ENCODE measurements around the gene EPHA1. TPM values are rescaled to one million over a fixed set of nuclear protein-coding genes. Genes with fewer than 3 reads are reported as not detected.
A peak's percentile ranks its signal among the peaks of the same experiment; 100 is the strongest.

EPHA1 gene
- total and polyA plus RNA-seq, 2 donors (not counting 3 experiments of a cell fraction or from before 2014, with no cell fraction given), result 0.07 TPM; not detected in 1

DNA sequence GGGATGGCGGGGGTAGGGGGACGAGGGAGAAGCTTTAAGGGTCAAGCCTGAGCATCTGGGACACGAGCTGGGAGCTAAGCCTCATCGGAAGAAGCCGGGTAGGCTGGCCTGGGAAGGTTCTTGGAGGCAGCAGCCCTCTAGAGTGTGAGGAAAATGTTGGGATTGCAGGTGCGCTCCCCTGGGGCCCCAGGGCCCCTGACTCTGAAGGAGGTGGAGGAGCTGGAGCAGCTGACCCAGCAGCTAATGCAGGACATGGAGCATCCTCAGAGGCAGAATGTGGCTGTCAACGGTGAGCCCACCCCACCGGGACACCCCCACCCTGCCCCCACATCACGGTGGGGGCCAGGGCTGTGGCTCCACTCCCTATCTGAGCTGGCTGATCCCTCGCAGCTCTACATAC, 20.6 kb downstream of the EPHA1 start:
- Histone ChIP-seq H3K9me1 (replicated peaks; ENCODE audit: control insufficient read depth, extremely low read depth, insufficient read depth, low read length) (no peaks in the 10 kb centered on the region), H3K4me1 (ENCODE audit: control insufficient read depth, extremely low read depth, insufficient read depth, low read length) (peaks cover 86% of the 10 kb centered on the region), H3K36me3 (ENCODE audit: control insufficient read depth in 2 of 2, extremely low read depth in 1 of 2, insufficient read depth in 2 of 2, low read length in 2 of 2) (peaks cover 19 to 44% of the 10 kb centered on the region in 2 experiments), H3K4me3 (replicated peaks in 1 of 3; ENCODE audit: insufficient read depth in 1 of 3, low read depth in 1 of 3, low read length in 3 of 3) (no peak overlapping the region), H3K27me3 (ENCODE audit: control insufficient read depth in 2 of 2, insufficient read depth in 2 of 2, low read length in 2 of 2) (no peaks in the 10 kb centered on the region), H3K9ac (replicated peaks; ENCODE audit: extremely low read depth, insufficient read depth, low read length) (no peak overlapping the region), H3K9me3 (replicated peaks; ENCODE audit: control insufficient read depth, insufficient read depth, low read length) (no peaks in the 10 kb centered on the region), H3K27ac (ENCODE audit: insufficient read depth, low read depth, low read length) (no peak overlapping the region), H4K20me1 (replicated peaks; ENCODE audit: control insufficient read depth, extremely low read depth, insufficient read depth, low read length) (no peaks in the 10 kb centered on the region), H3K4me2 (ENCODE audit: insufficient read depth, low read length) (no peak overlapping the region), H2AFZ (ENCODE audit: low read depth, low read length) (no peak overlapping the region), H3K79me2 (ENCODE audit: control insufficient read depth, insufficient read depth, low read length) (peaks cover 65% of the 10 kb centered on the region)
- POLR2A ChIA-PET, result interaction anchor here (1.1 kb wide), 1 partner anchor 112 kb away, joined by 6 read pairs; no protein-coding TSS in a partner anchor
- intact Hi-C loops (cut with micrococcal nuclease) (no loop called here), dilution Hi-C loops (cut with MboI; ENCODE audit: extremely low pct_ligation_motif_present, low sequenced_read_pairs) (loop anchor here (25.0 kb wide), 1 partner anchor 124 kb away; no protein-coding TSS in a partner anchor)
- TF ChIP-seq POLR2A (IDR thresholded peaks at IDR 0.05; ENCODE audit: low read depth, low read length), result no peak
- no peak for TF ChIP-seq JUN (IDR thresholded peaks at IDR 0.05; ENCODE audit: borderline replicate concordance, insufficient read depth, insufficient read length, low read depth)
- TF ChIP-seq GATA2 (IDR thresholded peaks at IDR 0.05; ENCODE audit: insufficient read depth, insufficient read length, low read depth, low read length), result no peak
- FAIRE-seq, result no peak
- CTCF ChIA-PET, result interaction anchor here (0.7 to 4.3 kb wide), 5 partner anchors 8 to 117 kb away, joined by 3 to 24 read pairs (median 3); no protein-coding TSS in a partner anchor
- DNase-seq (ENCODE audit: low read depth, low spot score), result no peak
- BruUV-seq (replicated peaks), result no TSS peak

DNA sequence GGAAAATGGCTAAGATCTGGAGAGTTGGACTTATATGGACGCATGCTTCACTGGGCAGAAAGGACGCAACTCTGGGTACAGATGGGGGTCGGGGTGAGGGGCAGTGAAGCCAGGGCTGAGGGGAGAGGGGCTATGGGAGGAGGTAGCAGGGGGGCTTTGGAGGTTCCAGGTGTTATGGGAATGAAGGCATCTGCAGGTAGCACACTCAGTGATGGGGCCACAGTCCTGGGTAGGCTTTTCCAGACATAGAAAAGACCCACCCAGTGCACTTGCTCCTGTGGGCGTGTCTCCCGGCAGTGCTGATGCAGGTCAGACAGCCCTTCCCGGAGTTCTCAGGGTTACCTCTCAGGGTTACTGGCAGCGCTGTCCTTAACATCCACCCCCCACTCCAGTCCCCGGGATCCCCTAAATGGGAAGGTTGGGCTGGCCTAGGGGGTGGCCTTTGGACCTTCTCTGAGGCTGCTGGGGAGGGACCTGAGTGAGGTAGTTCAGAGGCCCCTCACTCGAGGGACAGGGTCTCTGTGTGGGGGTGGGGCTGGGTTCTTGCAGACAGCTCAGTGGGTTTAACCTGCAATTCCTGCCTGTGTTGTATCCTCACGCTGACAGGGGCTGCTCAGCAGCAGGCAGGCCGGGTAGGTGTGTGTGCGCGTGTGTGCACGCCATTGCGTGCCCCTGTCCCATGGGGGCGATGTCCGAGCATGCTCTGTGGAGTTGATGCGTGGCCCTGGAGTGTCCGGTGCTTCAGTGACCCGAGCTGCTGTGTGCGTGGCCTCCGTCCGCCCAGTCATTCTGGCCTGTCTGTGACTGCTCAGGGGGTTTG, 21.3 kb downstream of the EPHA1 start:
- TF ChIP-seq, protein P1, sequence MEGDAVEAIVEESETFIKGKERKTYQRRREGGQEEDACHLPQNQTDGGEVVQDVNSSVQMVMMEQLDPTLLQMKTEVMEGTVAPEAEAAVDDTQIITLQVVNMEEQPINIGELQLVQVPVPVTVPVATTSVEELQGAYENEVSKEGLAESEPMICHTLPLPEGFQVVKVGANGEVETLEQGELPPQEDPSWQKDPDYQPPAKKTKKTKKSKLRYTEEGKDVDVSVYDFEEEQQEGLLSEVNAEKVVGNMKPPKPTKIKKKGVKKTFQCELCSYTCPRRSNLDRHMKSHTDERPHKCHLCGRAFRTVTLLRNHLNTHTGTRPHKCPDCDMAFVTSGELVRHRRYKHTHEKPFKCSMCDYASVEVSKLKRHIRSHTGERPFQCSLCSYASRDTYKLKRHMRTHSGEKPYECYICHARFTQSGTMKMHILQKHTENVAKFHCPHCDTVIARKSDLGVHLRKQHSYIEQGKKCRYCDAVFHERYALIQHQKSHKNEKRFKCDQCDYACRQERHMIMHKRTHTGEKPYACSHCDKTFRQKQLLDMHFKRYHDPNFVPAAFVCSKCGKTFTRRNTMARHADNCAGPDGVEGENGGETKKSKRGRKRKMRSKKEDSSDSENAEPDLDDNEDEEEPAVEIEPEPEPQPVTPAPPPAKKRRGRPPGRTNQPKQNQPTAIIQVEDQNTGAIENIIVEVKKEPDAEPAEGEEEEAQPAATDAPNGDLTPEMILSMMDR (IDR thresholded peaks at IDR 0.05; ENCODE audit: extremely low read depth in 1 of 2, insufficient read depth in 1 of 2, low read depth in 1 of 2, low read length in 2 of 2), result peak; percentile 6 to 14
- TF ChIP-seq POLR2A (IDR thresholded peaks at IDR 0.05; ENCODE audit: low read depth, low read length), result peak; percentile 61
- TF ChIP-seq MYC (IDR thresholded peaks at IDR 0.05; ENCODE audit: low read depth, low read length), result no peak
- TF ChIP-seq GATA2 (IDR thresholded peaks at IDR 0.05; ENCODE audit: insufficient read depth, insufficient read length, low read depth, low read length), result no peak
- no peak for TF ChIP-seq FOS (IDR thresholded peaks at IDR 0.05; ENCODE audit: borderline replicate concordance, insufficient read depth, low read length)
- BruUV-seq (replicated peaks), result no TSS peak
- Histone ChIP-seq H3K4me2 (ENCODE audit: insufficient read depth, low read length) (no peak overlapping the region), H3K9me1 (replicated peaks; ENCODE audit: control insufficient read depth, extremely low read depth, insufficient read depth, low read length) (no peaks in the 10 kb centered on the region), H3K4me3 (replicated peaks in 1 of 3; ENCODE audit: insufficient read depth in 1 of 3, low read depth in 1 of 3, low read length in 3 of 3) (no peak overlapping the region), H3K9ac (replicated peaks; ENCODE audit: extremely low read depth, insufficient read depth, low read length) (no peak overlapping the region), H3K27ac (ENCODE audit: insufficient read depth, low read depth, low read length) (no peak overlapping the region), H3K36me3 (ENCODE audit: control insufficient read depth in 2 of 2, extremely low read depth in 1 of 2, insufficient read depth in 2 of 2, low read length in 2 of 2) (peaks cover 22 to 42% of the 10 kb centered on the region in 2 experiments), H3K9me3 (replicated peaks; ENCODE audit: control insufficient read depth, insufficient read depth, low read length) (no peaks in the 10 kb centered on the region), H3K79me2 (ENCODE audit: control insufficient read depth, insufficient read depth, low read length) (peaks cover 71% of the 10 kb centered on the region), H2AFZ (ENCODE audit: low read depth, low read length) (no peak overlapping the region), H3K27me3 (ENCODE audit: control insufficient read depth in 2 of 2, insufficient read depth in 2 of 2, low read length in 2 of 2) (no peaks in the 10 kb centered on the region), H3K4me1 (ENCODE audit: control insufficient read depth, extremely low read depth, insufficient read depth, low read length) (peaks cover 89% of the 10 kb centered on the region), H4K20me1 (replicated peaks; ENCODE audit: control insufficient read depth, extremely low read depth, insufficient read depth, low read length) (no peaks in the 10 kb centered on the region)
- POLR2A ChIA-PET, result interaction anchor here (1.1 kb wide), 1 partner anchor 113 kb away, joined by 6 read pairs; no protein-coding TSS in a partner anchor
- dilution Hi-C loops (cut with MboI; ENCODE audit: extremely low pct_ligation_motif_present, low sequenced_read_pairs) (loop anchor here (25.0 kb wide), 1 partner anchor 125 kb away; no protein-coding TSS in a partner anchor), intact Hi-C loops (cut with micrococcal nuclease) (no loop called here)
- DNase-seq (ENCODE audit: low read depth, low spot score) (no peak), FAIRE-seq (no peak)
- CTCF ChIA-PET, result interaction anchor here (0.7 to 4.3 kb wide), 3 partner anchors 20 to 118 kb away, joined by 3 to 24 read pairs (median 3); no protein-coding TSS in a partner anchor

Measured in endothelial cell of umbilical vein (primary cell).